Activated CD8-positive, alpha-beta T cell treated with anti-CD3 and anti-CD28 coated beads for 36 hours (primary cell): ENCODE results near the gene SBF2. TPM values are rescaled to one million over a fixed set of nuclear protein-coding genes. Genes with fewer than 3 reads are reported as not detected.

Source experiments
- ATAC-seq: fragments of 200-7000 bp; cut with Tn5 transposase; one replicate; pipeline ENCODE4 v1.10.0; 2021; ENCODE audit warnings: mild to moderate bottlenecking, moderate library complexity
- CTCF ChIA-PET: fragments of 350-600 bp; sonication (Branson Sonifier 250); formaldehyde crosslinking; loops from one replicate; lab custom pipeline; 2021; ENCODE audit warnings: antibody characterized with exemption; lab: Charles Lee
- POLR2A ChIA-PET: fragments of 350-600 bp; sonication (Branson Sonifier 250); formaldehyde crosslinking; loops from one replicate; lab custom pipeline; 2021; ENCODE audit warnings: antibody characterized with exemption; lab: Charles Lee
- DNase-seq: peaks from one replicate; pipeline ENCODE4 v3.0.0-alpha.2; 2020
- H3K27ac Mint-ChIP-seq: one replicate; pipeline ENCODE4 v1.8.0; 2021; ENCODE audit warnings: mild to moderate bottlenecking, mixed read lengths
- H3K27me3 Mint-ChIP-seq: one replicate; pipeline ENCODE4 v1.8.0; 2021; ENCODE audit warnings: mixed read lengths
- H3K36me3 Mint-ChIP-seq: one replicate; pipeline ENCODE4 v1.8.0; 2021; ENCODE audit warnings: low read depth, mixed read lengths
- H3K4me1 Mint-ChIP-seq: one replicate; pipeline ENCODE4 v1.8.0; 2021; ENCODE audit warnings: low read depth, mixed read lengths
- H3K4me3 Mint-ChIP-seq: one replicate; pipeline ENCODE4 v1.8.0; 2021; ENCODE audit warnings: mild to moderate bottlenecking, moderate library complexity, mixed read lengths
- H3K9me3 Mint-ChIP-seq: one replicate; pipeline ENCODE4 v1.8.0; 2021; ENCODE audit warnings: mixed read lengths
- intact Hi-C: fragments of 100-400 bp; cut with micrococcal nuclease; formaldehyde crosslinking; loops from one replicate; pipeline ENCODE4 v1.10.0; 2022
- total RNA-seq, 2 experiments: library from RNA; stranded (reverse); gene quantifications; one replicate each; pipeline ENCODE4 v1.2.3, GENCODE V29; 2021
- TF ChIP-seq, protein P1 (sequence below): fragments of 200-600 bp; IDR thresholded peaks from one replicate; pipeline ENCODE4 v1.8.0; 2022; ENCODE audit warnings: antibody characterized with exemption, mild to moderate bottlenecking

The SBF2 gene
- total RNA-seq, 2 experiments from 2014 or later, result 10.0 to 11.0 TPM

DNA sequence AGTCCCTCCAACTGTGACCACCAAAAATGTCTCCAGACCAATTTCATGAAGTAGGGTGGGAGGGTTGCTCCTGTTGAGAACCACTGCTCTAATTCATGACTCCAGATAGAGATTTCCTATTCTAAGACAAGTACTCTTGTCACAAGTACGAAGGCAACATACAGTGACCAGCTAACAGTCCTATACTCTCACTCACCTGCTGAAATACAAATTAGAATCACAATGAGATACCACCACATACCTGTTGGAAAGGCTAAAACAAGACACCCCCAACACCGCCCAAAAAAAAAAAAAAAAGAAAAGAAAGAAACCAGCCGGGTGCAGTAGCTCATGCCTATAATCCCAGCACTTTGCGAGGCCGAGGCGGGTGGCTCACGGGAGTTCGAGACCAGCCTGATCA lies 319.6 kb downstream of the SBF2 start:
- Mint-ChIP-seq H3K36me3 (no peaks in the 10 kb centered on the region), H3K27me3 (no peaks in the 10 kb centered on the region), H3K4me3 (no peak overlapping the region), H3K27ac (no peak overlapping the region), H3K9me3 (no peaks in the 10 kb centered on the region), H3K4me1 (peaks cover 2% of the 10 kb centered on the region)
- CTCF ChIA-PET, result interaction anchor here (2.1 to 2.9 kb wide), 3 partner anchors 11 to 350 kb away, joined by 6 to 49 read pairs (median 12); no protein-coding TSS in a partner anchor
- POLR2A ChIA-PET, result no interaction called here
- TF ChIP-seq, protein P1, sequence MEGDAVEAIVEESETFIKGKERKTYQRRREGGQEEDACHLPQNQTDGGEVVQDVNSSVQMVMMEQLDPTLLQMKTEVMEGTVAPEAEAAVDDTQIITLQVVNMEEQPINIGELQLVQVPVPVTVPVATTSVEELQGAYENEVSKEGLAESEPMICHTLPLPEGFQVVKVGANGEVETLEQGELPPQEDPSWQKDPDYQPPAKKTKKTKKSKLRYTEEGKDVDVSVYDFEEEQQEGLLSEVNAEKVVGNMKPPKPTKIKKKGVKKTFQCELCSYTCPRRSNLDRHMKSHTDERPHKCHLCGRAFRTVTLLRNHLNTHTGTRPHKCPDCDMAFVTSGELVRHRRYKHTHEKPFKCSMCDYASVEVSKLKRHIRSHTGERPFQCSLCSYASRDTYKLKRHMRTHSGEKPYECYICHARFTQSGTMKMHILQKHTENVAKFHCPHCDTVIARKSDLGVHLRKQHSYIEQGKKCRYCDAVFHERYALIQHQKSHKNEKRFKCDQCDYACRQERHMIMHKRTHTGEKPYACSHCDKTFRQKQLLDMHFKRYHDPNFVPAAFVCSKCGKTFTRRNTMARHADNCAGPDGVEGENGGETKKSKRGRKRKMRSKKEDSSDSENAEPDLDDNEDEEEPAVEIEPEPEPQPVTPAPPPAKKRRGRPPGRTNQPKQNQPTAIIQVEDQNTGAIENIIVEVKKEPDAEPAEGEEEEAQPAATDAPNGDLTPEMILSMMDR, result no peak
- intact Hi-C loops, result loop anchor here (10.0 kb wide), 1 partner anchor 350 kb away; no protein-coding TSS in a partner anchor
- ATAC-seq, result no peak
- no peak for DNase-seq

DNA sequence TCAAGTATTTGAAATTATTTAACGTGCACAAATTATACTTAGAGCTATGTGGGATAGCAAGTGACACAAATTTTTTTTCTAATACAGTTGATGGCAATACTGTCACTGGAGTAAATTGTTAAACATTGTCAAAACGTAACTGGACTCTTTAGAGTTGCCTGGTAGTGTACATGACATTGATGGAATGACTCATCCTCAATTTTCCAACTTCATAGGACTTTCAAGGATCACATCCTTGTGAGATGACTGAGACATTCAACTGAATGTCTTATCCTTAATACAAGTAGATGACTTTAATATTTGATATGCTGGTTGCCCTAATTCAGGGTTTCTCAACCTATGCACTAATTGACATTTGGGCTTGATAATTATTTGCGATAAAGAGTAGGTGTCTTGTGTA lies 320.1 kb downstream of the SBF2 start:
- no peak for DNase-seq

DNA sequence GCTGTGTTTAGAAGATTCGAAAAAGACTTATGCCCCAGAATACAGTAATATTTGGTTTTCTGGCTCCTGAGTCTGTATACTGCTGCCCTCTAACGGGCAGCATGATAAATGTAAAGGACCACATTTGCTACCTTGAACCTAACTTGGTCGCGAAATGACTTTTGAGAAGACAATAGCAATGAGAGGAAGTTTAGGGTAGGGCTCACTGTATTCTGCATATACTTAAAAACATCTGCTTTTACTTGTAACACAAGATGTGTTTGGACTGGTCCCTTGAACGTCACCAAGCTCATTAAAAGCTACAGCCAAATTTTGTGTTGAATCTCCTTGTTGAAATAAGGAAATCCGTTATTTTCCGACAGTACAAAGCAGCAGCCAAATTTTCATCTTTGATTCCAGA lies 321.0 kb downstream of the SBF2 start:
- no peaks in the 10 kb centered on the region for H3K9me3 Mint-ChIP-seq
- ChIA-PET POLR2A (interaction anchor here (0.7 to 0.9 kb wide), 2 partner anchors 100 to 334 kb away, joined by 3 read pairs; no protein-coding TSS in a partner anchor), CTCF (interaction anchor here (0.6 to 2.9 kb wide), 39 partner anchors 9 to 765 kb away, joined by 3 to 49 read pairs (median 4); partner anchors contain the start of gene WEE1)
- H3K4me1 Mint-ChIP-seq, result peaks cover 2% of the 10 kb centered on the region
- ATAC-seq, result peak; percentile 83
- no peak overlapping the region for H3K27ac Mint-ChIP-seq
- H3K36me3 Mint-ChIP-seq, result no peaks in the 10 kb centered on the region
- TF ChIP-seq, protein P1, result peak; percentile 71
- intact Hi-C loops, result loop anchor here (2.0 to 10.0 kb wide), 2 partner anchors 214 to 352 kb away; no protein-coding TSS in a partner anchor
- H3K27me3 Mint-ChIP-seq, result no peaks in the 10 kb centered on the region
- H3K4me3 Mint-ChIP-seq, result no peak overlapping the region
- peak; percentile 49 for DNase-seq

More for the DNA sequence above, 320.1 kb downstream of the SBF2 start:
- TF ChIP-seq, protein P1, result no peak
- POLR2A ChIA-PET, result no interaction called here
- H3K27ac Mint-ChIP-seq, result no peak overlapping the region
- H3K9me3 Mint-ChIP-seq, result no peaks in the 10 kb centered on the region
- CTCF ChIA-PET, result interaction anchor here (1.1 to 2.9 kb wide), 8 partner anchors 11 to 350 kb away, joined by 3 to 49 read pairs (median 6); no protein-coding TSS in a partner anchor
- no peaks in the 10 kb centered on the region for H3K36me3 Mint-ChIP-seq
- H3K4me1 Mint-ChIP-seq, result peaks cover 2% of the 10 kb centered on the region
- no peak for ATAC-seq
- no peaks in the 10 kb centered on the region for H3K27me3 Mint-ChIP-seq
- no peak overlapping the region for H3K4me3 Mint-ChIP-seq
- intact Hi-C loops, result loop anchor here (2.0 to 10.0 kb wide), 2 partner anchors 215 to 351 kb away; no protein-coding TSS in a partner anchor

DNA sequence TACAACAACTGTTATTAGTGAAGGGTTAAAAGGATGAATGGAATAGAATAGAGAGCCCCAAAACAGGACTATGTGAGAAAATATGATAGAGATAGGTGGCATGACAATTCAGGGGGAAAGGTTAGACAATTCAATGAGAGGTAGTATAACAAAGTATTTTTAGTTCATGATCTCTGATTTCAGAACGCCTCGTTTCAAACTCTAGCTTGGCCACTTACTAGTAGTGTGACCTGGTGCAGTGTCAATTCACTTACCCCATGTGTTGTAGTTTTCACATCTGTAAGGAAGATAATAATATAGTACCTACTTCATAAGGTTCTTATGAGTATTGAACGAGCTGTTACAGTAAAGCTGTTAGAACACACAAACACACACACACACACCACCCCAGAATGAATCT lies 322.1 kb downstream of the SBF2 start:
- Mint-ChIP-seq H3K9me3 (no peaks in the 10 kb centered on the region), H3K27ac (no peak overlapping the region), H3K4me1 (peaks cover 2% of the 10 kb centered on the region), H3K4me3 (no peak overlapping the region), H3K27me3 (no peaks in the 10 kb centered on the region), H3K36me3 (no peaks in the 10 kb centered on the region)
- no peak for DNase-seq
- TF ChIP-seq, protein P1, result no peak
- no peak for ATAC-seq
- CTCF ChIA-PET, result interaction anchor here (0.9 to 2.9 kb wide), 11 partner anchors 8 to 766 kb away, joined by 3 to 49 read pairs (median 4); no protein-coding TSS in a partner anchor
- POLR2A ChIA-PET, result no interaction called here
- intact Hi-C loops, result loop anchor here (2.0 to 10.0 kb wide), 2 partner anchors 213 to 353 kb away; no protein-coding TSS in a partner anchor

DNA sequence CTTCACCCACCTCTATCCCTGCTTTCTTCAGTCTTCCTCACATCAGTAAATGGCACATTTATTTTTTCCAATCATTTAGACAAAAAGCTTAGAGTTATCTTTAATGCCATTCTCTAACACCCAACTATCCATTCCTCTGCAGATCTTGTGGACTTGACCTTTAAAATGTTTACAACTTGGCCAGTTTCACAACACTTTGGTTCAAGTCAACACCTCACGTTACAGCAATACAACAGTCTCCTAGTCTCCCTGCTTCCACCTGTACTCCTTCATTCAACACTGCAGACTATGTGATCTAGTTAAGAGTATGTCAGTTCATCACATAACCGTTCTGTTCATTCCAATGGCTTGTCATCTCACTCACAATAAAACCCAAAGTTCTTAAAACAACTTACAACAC lies 325.0 kb downstream of the SBF2 start:
- ATAC-seq (no peak), DNase-seq (no peak)
- Mint-ChIP-seq H3K9me3 (no peaks in the 10 kb centered on the region), H3K36me3 (no peaks in the 10 kb centered on the region), H3K4me3 (no peak overlapping the region), H3K4me1 (peaks cover 2% of the 10 kb centered on the region), H3K27ac (no peak overlapping the region), H3K27me3 (no peaks in the 10 kb centered on the region)
- TF ChIP-seq, protein P1, result no peak
- intact Hi-C loops, result no loop called here
- ChIA-PET CTCF (interaction anchor here (0.9 to 1.4 kb wide), 2 partner anchors 108 to 211 kb away, joined by 3 to 4 read pairs; no protein-coding TSS in a partner anchor), POLR2A (no interaction called here)
